ENCODE measurements around the gene HSBP1. TPM values are rescaled to one million over a fixed set of nuclear protein-coding genes. Genes with fewer than 3 reads are reported as not detected.

The HSBP1 gene
- total RNA-seq, 1 donor from 2014 or later, result 38.1 TPM

GRCh38 chr16:83802554-83803205 lies 5.1 kb upstream of the HSBP1 start:
- no peak for DNase-seq (ENCODE audit: extremely low read depth, low read depth, low spot score)

DNA sequence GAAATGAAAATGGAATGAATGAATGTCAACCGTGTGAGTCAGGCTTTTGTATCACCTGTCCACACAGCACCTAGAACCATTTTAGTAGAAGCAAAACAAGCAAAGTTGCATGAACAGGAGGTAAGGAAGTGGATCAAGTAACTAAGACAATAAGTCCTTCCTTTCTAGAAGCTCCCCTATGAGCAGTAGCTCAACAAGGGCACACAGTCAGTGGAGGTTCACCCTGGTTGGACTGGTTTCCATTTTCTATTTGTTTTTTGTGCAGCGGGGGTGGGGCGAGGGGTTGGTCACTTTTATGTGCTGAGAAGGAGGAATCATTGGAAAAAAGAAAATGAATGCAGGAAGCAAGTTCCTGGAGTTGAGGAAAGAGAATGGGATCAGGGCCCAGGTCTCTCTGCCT lies 4.0 kb upstream of the HSBP1 start:
- no peak for DNase-seq (ENCODE audit: extremely low read depth, low read depth, low spot score)

DNA sequence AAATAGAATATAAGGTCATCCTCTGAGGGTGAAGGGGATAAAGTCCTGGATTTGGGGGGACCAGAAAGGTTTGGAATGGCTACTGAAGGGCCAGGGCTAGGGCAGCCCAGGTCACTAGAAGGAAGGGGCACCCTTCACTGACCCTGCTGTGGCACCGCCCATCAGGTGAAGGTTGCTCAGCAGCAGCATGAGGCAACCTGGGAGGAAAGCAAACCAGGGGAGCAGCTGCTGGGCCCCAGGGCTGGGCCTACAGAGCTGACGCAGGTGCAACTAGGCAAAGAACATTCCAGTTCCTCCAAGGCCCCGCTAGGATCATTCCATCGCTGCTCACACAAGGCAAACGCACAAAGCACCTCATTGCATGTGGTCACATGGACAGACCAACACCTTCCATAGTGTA lies 3.4 kb upstream of the HSBP1 start:
- DNase-seq (ENCODE audit: extremely low read depth, low read depth, low spot score), result no peak

DNA sequence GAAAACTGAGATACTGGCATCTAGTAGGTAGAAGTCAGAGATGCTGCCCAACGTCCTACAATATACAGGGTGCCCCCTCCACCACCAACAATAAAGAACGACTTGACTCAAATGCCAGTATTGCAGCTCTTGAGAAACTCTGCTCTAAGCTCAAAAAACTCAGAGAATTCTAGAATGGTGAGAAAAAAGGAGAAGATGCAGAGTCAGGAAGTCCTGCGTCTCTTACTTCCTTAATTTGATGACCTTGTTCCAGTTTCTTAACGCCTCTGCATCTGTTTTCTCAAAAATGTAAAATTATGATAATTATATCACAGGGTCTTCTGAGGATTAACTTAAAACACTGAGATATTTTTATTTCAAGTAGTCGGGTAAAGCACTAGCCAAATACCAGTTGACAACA lies 1.7 kb upstream of the HSBP1 start:
- DNase-seq (ENCODE audit: extremely low read depth, low read depth, low spot score), result no peak

GRCh38 chr16:83806731-83807130 lies 1.0 kb upstream of the HSBP1 start:
- DNase-seq (ENCODE audit: extremely low read depth, low read depth, low spot score), result no peak

DNA sequence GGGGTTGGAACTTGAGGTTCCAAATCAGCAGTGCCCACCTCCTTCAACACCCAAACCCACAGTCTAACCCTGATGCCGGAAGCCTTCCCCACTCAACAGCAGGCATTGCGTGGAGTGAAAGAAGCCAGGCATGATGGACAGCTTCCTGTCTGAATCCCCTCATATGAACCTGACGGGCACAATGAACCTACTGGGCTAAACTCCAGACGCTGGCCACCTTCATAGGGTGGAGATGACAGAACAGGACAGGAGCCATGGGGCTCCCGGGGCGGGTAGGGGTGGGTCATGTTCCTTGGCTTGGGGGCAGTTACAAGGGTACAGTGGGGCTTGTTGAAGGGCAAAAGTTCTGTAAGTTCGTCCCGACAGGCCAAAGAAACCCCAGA lies 460 bp upstream of the HSBP1 start:
- no peak for DNase-seq (ENCODE audit: extremely low read depth, low read depth, low spot score)

DNA sequence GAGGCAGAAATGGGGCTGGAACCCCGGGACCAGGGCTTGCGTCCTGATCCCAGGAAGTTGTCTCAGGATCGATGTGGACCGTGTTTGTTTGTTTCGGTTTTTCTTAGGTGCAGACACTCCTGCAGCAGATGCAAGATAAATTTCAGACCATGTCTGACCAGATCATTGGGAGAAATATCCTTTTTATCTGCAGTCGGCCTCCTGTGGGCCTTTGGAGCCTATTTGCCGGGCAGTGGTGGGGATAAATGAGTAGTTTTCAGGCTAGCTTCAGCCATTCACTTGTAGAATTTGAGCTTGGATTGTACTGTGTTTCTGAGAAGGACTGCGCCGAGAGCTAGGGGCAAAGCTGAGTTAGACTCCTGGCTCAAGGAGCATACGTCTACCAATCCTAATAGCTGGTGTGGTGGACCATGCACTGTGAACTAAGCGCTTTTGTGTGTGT lies 816 bp downstream of the HSBP1 start:
- no peak for DNase-seq (ENCODE audit: extremely low read depth, low read depth, low spot score)

DNA sequence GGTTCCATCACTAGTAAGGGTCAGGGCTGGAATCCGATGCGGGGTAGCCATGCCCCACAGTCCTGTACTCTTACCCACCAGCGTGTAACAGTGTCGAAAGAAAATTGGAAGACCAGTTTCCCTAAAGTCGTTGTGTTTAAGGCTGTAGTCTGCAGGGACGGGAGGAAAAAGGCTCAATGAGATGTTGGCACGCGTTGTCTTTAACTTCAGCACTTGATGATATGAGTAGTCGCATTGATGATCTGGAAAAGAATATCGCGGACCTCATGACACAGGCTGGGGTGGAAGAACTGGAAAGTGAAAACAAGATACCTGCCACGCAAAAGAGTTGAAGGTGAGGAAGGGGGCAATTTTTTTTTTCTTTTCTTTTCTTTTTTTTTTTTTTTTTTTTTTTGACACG lies 1.3 kb downstream of the HSBP1 start:
- no peak for DNase-seq (ENCODE audit: extremely low read depth, low read depth, low spot score)

GRCh38 chr16:83810901-83811300 lies 3.1 kb downstream of the HSBP1 start:
- no peak for DNase-seq (ENCODE audit: extremely low read depth, low read depth, low spot score)

- DNase-seq (ENCODE audit: extremely low read depth, low read depth, low spot score), result no peak
Measured at GRCh38 chr16:83813823-83814658, 6.3 kb downstream of the HSBP1 start.

DNA sequence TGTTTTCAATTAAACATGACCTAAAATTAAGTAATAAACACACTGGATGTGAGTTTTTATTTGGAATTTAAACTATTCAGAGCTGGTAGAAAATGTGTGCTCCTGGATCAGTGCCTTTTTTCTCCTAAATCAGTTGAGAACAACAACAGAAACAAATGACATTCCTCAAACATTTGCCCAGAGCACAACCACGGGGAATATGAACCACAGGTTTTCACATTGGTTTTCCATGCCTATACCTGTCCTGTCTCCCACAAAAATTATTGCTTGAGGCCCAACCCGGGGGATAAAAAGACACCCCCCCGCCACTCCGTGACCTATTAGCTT lies 6.8 kb downstream of the HSBP1 start:
- DNase-seq (ENCODE audit: extremely low read depth, low read depth, low spot score), result no peak

DNA sequence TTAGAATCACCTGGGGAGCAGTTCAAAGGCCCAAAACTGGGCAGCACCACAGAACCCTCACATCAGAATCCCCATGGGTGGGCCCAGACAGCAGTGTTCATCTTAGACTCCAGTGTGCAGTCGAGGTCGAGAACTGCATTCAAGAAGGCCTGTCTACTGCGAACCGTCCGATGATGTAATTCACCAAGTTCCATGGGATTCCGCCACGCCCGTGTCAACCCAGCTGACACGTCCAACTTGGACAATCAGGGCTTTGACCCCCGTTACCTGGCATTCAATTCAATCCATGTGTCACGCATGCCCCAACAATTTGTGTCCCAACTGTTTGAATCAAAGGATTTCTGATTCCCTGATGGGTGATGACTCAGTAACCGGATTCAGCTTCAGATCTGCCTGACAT lies 9.2 kb downstream of the HSBP1 start:
- no peak for DNase-seq (ENCODE audit: extremely low read depth, low read depth, low spot score)

DNA sequence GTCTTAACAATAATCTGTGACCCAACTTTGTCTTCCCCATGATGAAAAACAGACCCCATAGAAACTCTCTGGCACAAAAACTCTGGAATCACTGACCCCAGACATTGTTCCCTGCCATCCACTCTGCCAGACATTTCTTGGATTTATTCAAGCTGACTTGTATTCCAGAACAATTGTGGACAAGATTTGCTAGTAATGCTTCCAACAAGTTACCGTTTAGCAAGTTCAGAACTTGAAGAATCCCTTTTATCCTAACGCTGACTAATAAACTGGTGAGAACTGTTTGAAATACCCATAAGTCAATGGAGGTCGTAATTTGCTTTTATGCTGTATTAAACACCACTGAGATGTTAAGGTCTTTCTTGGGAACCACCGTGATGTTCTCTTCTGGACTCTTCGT lies 10.5 kb downstream of the HSBP1 start:
- DNase-seq (ENCODE audit: extremely low read depth, low read depth, low spot score), result no peak

GRCh38 chr16:83819361-83819760 lies 11.6 kb downstream of the HSBP1 start:
- no peak for DNase-seq (ENCODE audit: extremely low read depth, low read depth, low spot score)

GRCh38 chr16:83826146-83826913 lies 18.6 kb downstream of the HSBP1 start:
- no peak for DNase-seq (ENCODE audit: extremely low read depth, low read depth, low spot score)

- DNase-seq (ENCODE audit: extremely low read depth, low read depth, low spot score), result no peak
Measured at GRCh38 chr16:83830091-83830768, 22.5 kb downstream of the HSBP1 start.

GRCh38 chr16:83830769-83831455 lies 23.1 kb downstream of the HSBP1 start:
- no peak for DNase-seq (ENCODE audit: extremely low read depth, low read depth, low spot score)

- DNase-seq (ENCODE audit: extremely low read depth, low read depth, low spot score), result no peak
Measured at GRCh38 chr16:83831456-83831987, 23.7 kb downstream of the HSBP1 start.

GRCh38 chr16:83833921-83834320 lies 26.1 kb downstream of the HSBP1 start:
- no peak for DNase-seq (ENCODE audit: extremely low read depth, low read depth, low spot score)
